Neuronal stem cell (in vitro differentiated cells): ENCODE measurements around the gene TBATA. TPM values are rescaled to one million over a fixed set of nuclear protein-coding genes. Genes with fewer than 3 reads are reported as not detected.
A peak's percentile ranks its signal among the peaks of the same experiment; 100 is the strongest.

Source experiments
- DNase-seq: peaks from one replicate; pipeline ENCODE4 v3.0.0-alpha.2; 2013; ENCODE audit warnings: low spot score
- H2AFZ ChIP-seq: one replicate; pipeline ENCODE4 v1.6.1; 2013; ENCODE audit warnings: mild to moderate bottlenecking, low read length, inconsistent platforms
- H2AK5ac ChIP-seq: 2 replicates; pipeline ENCODE4 v1.6.1; 2013; ENCODE audit warnings: low read depth, mild to moderate bottlenecking, inconsistent platforms, low read length, moderate library complexity, mixed read lengths
- H2BK120ac ChIP-seq: 2 replicates; pipeline ENCODE4 v1.6.1; 2013; ENCODE audit warnings: low read depth, mild to moderate bottlenecking, inconsistent platforms, low read length, moderate library complexity, mixed read lengths
- H2BK12ac ChIP-seq: one replicate; pipeline ENCODE4 v1.6.1; 2013; ENCODE audit warnings: low read length, inconsistent platforms
- H2BK15ac ChIP-seq: 2 replicates; pipeline ENCODE4 v1.6.1; 2013; ENCODE audit warnings: mild to moderate bottlenecking, low read length, inconsistent platforms, mixed read lengths
- H2BK5ac ChIP-seq: one replicate; pipeline ENCODE4 v1.6.1; 2013; ENCODE audit warnings: inconsistent platforms, mild to moderate bottlenecking, low read length, moderate library complexity
- H3K14ac ChIP-seq: one replicate; pipeline ENCODE4 v1.6.1; 2013; ENCODE audit warnings: low read length, inconsistent platforms
- H3K18ac ChIP-seq: 2 replicates; pipeline ENCODE4 v1.6.1; 2013; ENCODE audit warnings: low read length, inconsistent platforms
- H3K23ac ChIP-seq: 2 replicates; pipeline ENCODE4 v1.6.1; 2013; ENCODE audit warnings: low read depth, mild to moderate bottlenecking, mixed read lengths, low read length, inconsistent platforms; ENCODE audit not compliant: poor library complexity
- H3K27ac ChIP-seq: replicated peaks from 3 replicates; pipeline ENCODE4 v1.5.1; 2013; ENCODE audit warnings: low read length, inconsistent platforms
- H3K27me3 ChIP-seq, 3 experiments: 2 replicates each; pipeline ENCODE4 v1.6.1; 2013; ENCODE audit warnings: low read length in 3 of 3, mild to moderate bottlenecking in 2 of 3, inconsistent platforms in 1 of 3, low read depth in 1 of 3, mixed read lengths in 1 of 3, moderate library complexity in 1 of 3; ENCODE audit not compliant: control insufficient read depth in 3 of 3, insufficient read depth in 3 of 3
- H3K36me3 ChIP-seq, 2 donors: replicated peaks in 1 of 2; 2 replicates each; pipeline ENCODE4 v1.6.1; 2013; ENCODE audit warnings: low read length in 2 of 2; ENCODE audit not compliant: control insufficient read depth in 2 of 2, insufficient read depth in 2 of 2
- H3K4ac ChIP-seq: 2 replicates; pipeline ENCODE4 v1.6.1; 2013; ENCODE audit warnings: inconsistent platforms, mild to moderate bottlenecking, low read length, moderate library complexity
- H3K4me1 ChIP-seq, 2 donors: 1 replicate in 1 of 2; 2 replicates in 1 of 2; pipeline ENCODE4 v1.6.1; 2013; ENCODE audit warnings: low read length in 2 of 2, low read depth in 1 of 2; ENCODE audit not compliant: control insufficient read depth in 2 of 2, insufficient read depth in 1 of 2
- H3K4me2 ChIP-seq: one replicate; pipeline ENCODE4 v1.6.1; 2013; ENCODE audit warnings: mild to moderate bottlenecking, low read length, inconsistent platforms; ENCODE audit not compliant: insufficient read depth, poor library complexity, severe bottlenecking
- H3K4me3 ChIP-seq, 2 donors: 2 replicates each; pipeline ENCODE4 v1.5.1; 2013; ENCODE audit warnings: low read length in 2 of 2, mild to moderate bottlenecking in 2 of 2, inconsistent platforms in 1 of 2, moderate library complexity in 1 of 2
- H3K79me1 ChIP-seq: one replicate; pipeline ENCODE4 v1.6.1; 2013; ENCODE audit warnings: low read depth, mild to moderate bottlenecking, inconsistent platforms, low read length, moderate library complexity
- H3K9ac ChIP-seq: one replicate; pipeline ENCODE4 v1.6.1; 2013; ENCODE audit warnings: mild to moderate bottlenecking, low read depth, low read length, inconsistent platforms; ENCODE audit not compliant: poor library complexity
- H3K9me3 ChIP-seq, 2 donors: replicated peaks in 1 of 2; 2 replicates each; pipeline versions ENCODE3 to v1.6.1; 2013; ENCODE audit warnings: low read length in 2 of 2, mild to moderate bottlenecking in 2 of 2, inconsistent platforms in 1 of 2, low read depth in 1 of 2, mixed read lengths in 1 of 2, moderate library complexity in 1 of 2; ENCODE audit not compliant: control insufficient read depth in 2 of 2, insufficient read depth in 1 of 2
- H4K8ac ChIP-seq: one replicate; pipeline ENCODE4 v1.6.1; 2013; ENCODE audit warnings: low read depth, mild to moderate bottlenecking, inconsistent platforms, low read length, moderate library complexity
- H4K91ac ChIP-seq: one replicate; pipeline ENCODE4 v1.6.1; 2013; ENCODE audit warnings: low read length, low read depth, mild to moderate bottlenecking, inconsistent platforms; ENCODE audit not compliant: poor library complexity
- WGBS, 2 donors: extraction: QIAGEN DNeasy Blood & Tissue Kit; methylation state at CpG; one replicate each; pipeline ENCODE4 v1.1.7; 2013; ENCODE audit warnings: missing lambda C conversion rate in 2 of 2, mixed read lengths in 1 of 2; ENCODE audit not compliant: insufficient read length in 2 of 2, insufficient replicate concordance in 1 of 2; ENCODE audit errors: extremely low coverage in 2 of 2; 5-methylcytosine and 5-hydroxymethylcytosine counted together
- polyA plus RNA-seq, 2 experiments: library from polyadenylated mRNA; stranded (reverse); fragments of 200-250 nt; gene quantifications; one replicate each; pipeline ENCODE4 v1.2.3, GENCODE V29; 2013

The TBATA gene, protein sequence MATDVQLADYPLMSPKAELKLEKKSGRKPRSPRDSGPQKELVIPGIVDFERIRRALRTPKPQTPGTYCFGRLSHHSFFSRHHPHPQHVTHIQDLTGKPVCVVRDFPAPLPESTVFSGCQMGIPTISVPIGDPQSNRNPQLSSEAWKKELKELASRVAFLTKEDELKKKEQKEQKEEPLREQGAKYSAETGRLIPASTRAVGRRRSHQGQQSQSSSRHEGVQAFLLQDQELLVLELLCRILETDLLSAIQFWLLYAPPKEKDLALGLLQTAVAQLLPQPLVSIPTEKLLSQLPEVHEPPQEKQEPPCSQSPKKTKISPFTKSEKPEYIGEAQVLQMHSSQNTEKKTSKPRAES
- polyA plus RNA-seq (2013, experiment 1 of 2): not detected
- polyA plus RNA-seq (2013, experiment 2 of 2): not detected

DNA sequence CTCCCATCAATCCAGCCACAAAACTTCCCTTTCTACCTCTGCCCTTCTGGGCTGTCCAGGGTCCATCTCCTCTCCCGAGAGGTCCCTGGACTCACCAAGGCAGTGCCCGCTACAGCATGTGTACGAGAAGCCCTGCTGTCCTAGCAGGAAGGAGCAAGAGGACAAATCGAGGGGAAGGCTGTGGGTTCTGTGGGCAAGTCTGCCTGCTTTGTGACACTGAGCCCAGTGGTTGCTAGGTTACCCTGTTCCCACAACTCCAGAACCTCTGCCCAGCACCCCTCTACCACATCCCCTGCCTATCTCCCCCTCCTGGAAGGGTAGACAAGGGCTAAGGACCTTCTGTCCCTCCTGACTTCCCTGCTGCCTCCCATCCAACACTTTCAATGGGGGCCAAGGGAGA is at the start of gene TBATA:
Gene TBATA, minus strand, starts transcription at position 188 of the 400 bp plus-strand sequence. CDS start 1,998 bp downstream, outside the sequence.
- Histone ChIP-seq H4K8ac (no peak within 1 kb of the TSS), H3K27me3 (peaks cover 0 to 41% (median 0%) of the 10 kb centered on the region in 3 experiments), H2BK12ac (no peak within 1 kb of the TSS), H3K4ac (no peak within 1 kb of the TSS), H4K91ac (no peak within 1 kb of the TSS), H3K79me1 (no peaks in the 10 kb centered on the region), H2BK15ac (no peak within 1 kb of the TSS), H3K27ac (no peak within 1 kb of the TSS), H2BK120ac (no peak within 1 kb of the TSS), H3K4me2 (no peak within 1 kb of the TSS), H3K9me3 (no peaks in the 10 kb centered on the region), H3K4me3 (peak within 1 kb of the TSS in 1 of 2 donors; percentile 2), H3K14ac (no peak within 1 kb of the TSS), H2AK5ac (no peak within 1 kb of the TSS), H2BK5ac (no peak within 1 kb of the TSS), H2AFZ (peak within 1 kb of the TSS; percentile 20), H3K36me3 (no peaks in the 10 kb centered on the region), H3K23ac (no peak within 1 kb of the TSS), H3K4me1 (peaks cover 0 to 2% of the 10 kb centered on the region in 2 donors), H3K18ac (peak within 1 kb of the TSS; percentile 68), H3K9ac (no peak within 1 kb of the TSS)
- no CpG with 5 or more reads among the region's 4 CpGs for WGBS, 2 donors
- no peak for DNase-seq

- H3K4ac ChIP-seq: no peak overlapping the region
- no peak overlapping the region for H3K4me3 ChIP-seq
- no peak overlapping the region for H2BK120ac ChIP-seq
- peaks cover 2 to 56% of the 10 kb centered on the region in 2 donors for H3K36me3 ChIP-seq
- no peak overlapping the region for H2AFZ ChIP-seq
- no CpG with 5 or more reads among the region's 7 CpGs for WGBS, 2 donors
- H3K23ac ChIP-seq: no peak overlapping the region
- H3K27ac ChIP-seq: no peak overlapping the region
- H3K27me3 ChIP-seq: no peaks in the 10 kb centered on the region
- H3K9ac ChIP-seq: no peak overlapping the region
- peaks cover 0 to 6% of the 10 kb centered on the region in 2 donors for H3K9me3 ChIP-seq
- H4K91ac ChIP-seq: no peak overlapping the region
- H3K79me1 ChIP-seq: no peaks in the 10 kb centered on the region
- no peaks in the 10 kb centered on the region for H3K4me1 ChIP-seq
- H2BK12ac ChIP-seq: no peak overlapping the region
- no peak overlapping the region for H2BK15ac ChIP-seq
- H3K14ac ChIP-seq: no peak overlapping the region
- no peak for DNase-seq
- no peak overlapping the region for H3K4me2 ChIP-seq
- H2BK5ac ChIP-seq: no peak overlapping the region
- no peak overlapping the region for H3K18ac ChIP-seq
- no peak overlapping the region for H2AK5ac ChIP-seq
- no peak overlapping the region for H4K8ac ChIP-seq
Measured at GRCh38 chr10:70834441-70835151, 49.4 kb upstream of the TBATA start.

- no peak overlapping the region for H3K14ac ChIP-seq
- no CpG with 5 or more reads among the region's 5 CpGs for WGBS, 2 donors
Measured at GRCh38 chr10:70834021-70834420, 48.8 kb upstream of the TBATA start.

DNA sequence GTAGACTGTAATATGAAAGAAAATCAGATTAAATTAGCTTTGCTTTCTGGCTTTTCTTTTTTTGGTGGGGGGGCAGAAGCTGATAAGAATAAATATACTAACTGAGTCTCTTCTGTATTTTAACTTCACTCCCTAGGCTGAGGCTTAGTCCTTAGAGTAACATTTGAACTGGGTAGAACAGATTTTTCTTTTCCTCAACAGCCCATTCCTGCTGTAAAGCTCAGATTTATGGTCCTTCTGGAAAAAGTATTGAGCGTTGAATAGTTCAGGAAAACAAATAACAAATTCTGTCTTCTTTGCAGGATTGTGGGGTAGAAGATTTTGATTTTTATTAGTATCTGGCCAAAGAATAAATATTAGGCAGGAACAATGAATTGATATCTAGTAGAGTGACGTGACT is 48.4 kb upstream of the TBATA start:
- Histone ChIP-seq H3K27ac (no peak overlapping the region), H3K4me1 (no peaks in the 10 kb centered on the region)
- no CpG with 5 or more reads among the region's 2 CpGs for WGBS, 2 donors

More at GRCh38 chr10:70834021-70834420, 48.8 kb upstream of the TBATA start:
- H4K8ac ChIP-seq: no peak overlapping the region
- H3K27ac ChIP-seq: no peak overlapping the region
- H3K79me1 ChIP-seq: no peaks in the 10 kb centered on the region
- no peak overlapping the region for H3K4me3 ChIP-seq
- no peak overlapping the region for H2BK12ac ChIP-seq
- no peaks in the 10 kb centered on the region for H3K4me1 ChIP-seq
- peaks cover 0 to 6% of the 10 kb centered on the region in 2 donors for H3K9me3 ChIP-seq
- no peak overlapping the region for H2BK120ac ChIP-seq
- no peak overlapping the region for H3K23ac ChIP-seq
- DNase-seq: no peak
- H2AK5ac ChIP-seq: no peak overlapping the region
- H3K4me2 ChIP-seq: no peak overlapping the region
- no peak overlapping the region for H3K4ac ChIP-seq
- H2BK15ac ChIP-seq: no peak overlapping the region
- no peak overlapping the region for H4K91ac ChIP-seq
- no peak overlapping the region for H3K9ac ChIP-seq
- no peak overlapping the region for H2AFZ ChIP-seq
- H3K18ac ChIP-seq: no peak overlapping the region
- no peaks in the 10 kb centered on the region for H3K27me3 ChIP-seq
- H2BK5ac ChIP-seq: no peak overlapping the region
- peaks cover 2 to 58% of the 10 kb centered on the region in 2 donors for H3K36me3 ChIP-seq

More for the DNA sequence above, 48.4 kb upstream of the TBATA start:
- DNase-seq: no peak
- peaks cover 2 to 58% of the 10 kb centered on the region in 2 donors for H3K36me3 ChIP-seq
- H2BK12ac ChIP-seq: no peak overlapping the region
- no peak overlapping the region for H2AFZ ChIP-seq
- no peak overlapping the region for H3K18ac ChIP-seq
- H2BK5ac ChIP-seq: no peak overlapping the region
- no peak overlapping the region for H4K91ac ChIP-seq
- H3K14ac ChIP-seq: no peak overlapping the region
- H4K8ac ChIP-seq: no peak overlapping the region
- H3K27me3 ChIP-seq: no peaks in the 10 kb centered on the region
- H3K4me2 ChIP-seq: no peak overlapping the region
- peaks cover 0 to 6% of the 10 kb centered on the region in 2 donors for H3K9me3 ChIP-seq
- no peak overlapping the region for H2AK5ac ChIP-seq
- H3K9ac ChIP-seq: no peak overlapping the region
- H3K23ac ChIP-seq: no peak overlapping the region
- H2BK120ac ChIP-seq: no peak overlapping the region
- no peak overlapping the region for H3K4me3 ChIP-seq
- no peak overlapping the region for H3K4ac ChIP-seq
- no peak overlapping the region for H2BK15ac ChIP-seq
- no peaks in the 10 kb centered on the region for H3K79me1 ChIP-seq
